ENCODE measurements around the gene OGFR. TPM values are rescaled to one million over a fixed set of nuclear protein-coding genes. Genes with fewer than 3 reads are reported as not detected.
"Not testable (repeated sequence)": the region's sequence is repeated elsewhere in the genome, so short reads cannot be mapped to it uniquely, and the experiment has no call there.

Gene OGFR
- total RNA-seq, 1 experiment from 2014 or later, result 80.1 TPM

GRCh38 chr20:62849431-62849830 is 44.8 kb downstream of the OGFR start:
- no peaks in the 10 kb centered on the region for H3K27me3 Mint-ChIP-seq (ENCODE audit: unreplicated experiment)
- no peak overlapping the region for H3K27ac Mint-ChIP-seq (ENCODE audit: unreplicated experiment)
- CTCF ChIA-PET, result interaction anchor here (1.2 kb wide), 1 partner anchor 17 kb away, joined by 3 read pairs; no protein-coding TSS in a partner anchor
- intact Hi-C loops (cut with micrococcal nuclease; ENCODE audit: unreplicated experiment), result no loop called here
- no peak overlapping the region for H3K4me3 Mint-ChIP-seq (ENCODE audit: low read depth, unreplicated experiment)
- no peak for DNase-seq
- no TSS peak for BruUV-seq (replicated peaks)
- peaks cover 19% of the 10 kb centered on the region for H3K36me3 Mint-ChIP-seq (ENCODE audit: insufficient read depth, unreplicated experiment)
- TF ChIP-seq CTCF (IDR thresholded peaks at IDR 0.05; ENCODE audit: unreplicated experiment), result no peak
- no peaks in the 10 kb centered on the region for H3K9me3 Mint-ChIP-seq (ENCODE audit: low read depth, unreplicated experiment)
- H3K4me1 Mint-ChIP-seq (ENCODE audit: low read depth, unreplicated experiment), result no peaks in the 10 kb centered on the region

- Mint-ChIP-seq H3K9me3 (ENCODE audit: low read depth, unreplicated experiment) (no peaks in the 10 kb centered on the region), H3K27me3 (ENCODE audit: unreplicated experiment) (no peaks in the 10 kb centered on the region), H3K27ac (ENCODE audit: unreplicated experiment) (no peak overlapping the region), H3K36me3 (ENCODE audit: insufficient read depth, unreplicated experiment) (peaks cover 21% of the 10 kb centered on the region), H3K4me1 (ENCODE audit: low read depth, unreplicated experiment) (no peaks in the 10 kb centered on the region), H3K4me3 (ENCODE audit: low read depth, unreplicated experiment) (no peak overlapping the region)
- no peak for TF ChIP-seq CTCF (IDR thresholded peaks at IDR 0.05; ENCODE audit: unreplicated experiment)
- CTCF ChIA-PET, result no interaction called here
- no TSS peak for BruUV-seq (replicated peaks)
- intact Hi-C loops (cut with micrococcal nuclease; ENCODE audit: unreplicated experiment), result no loop called here
- no peak for DNase-seq
These were observed 45.8 kb downstream of the OGFR start for GRCh38 chr20:62850333-62850974.

GRCh38 chr20:62852196-62852595 is 47.6 kb downstream of the OGFR start:
- CTCF ChIA-PET, result no interaction called here
- TF ChIP-seq CTCF (IDR thresholded peaks at IDR 0.05; ENCODE audit: unreplicated experiment), result no peak
- no peak for DNase-seq
- Mint-ChIP-seq H3K27ac (ENCODE audit: unreplicated experiment) (no peak overlapping the region), H3K9me3 (ENCODE audit: low read depth, unreplicated experiment) (no peaks in the 10 kb centered on the region), H3K4me1 (ENCODE audit: low read depth, unreplicated experiment) (peaks cover 2% of the 10 kb centered on the region), H3K27me3 (ENCODE audit: unreplicated experiment) (no peaks in the 10 kb centered on the region), H3K36me3 (ENCODE audit: insufficient read depth, unreplicated experiment) (peaks cover 13% of the 10 kb centered on the region), H3K4me3 (ENCODE audit: low read depth, unreplicated experiment) (no peak overlapping the region)
- BruUV-seq (replicated peaks), result no TSS peak
- intact Hi-C loops (cut with micrococcal nuclease; ENCODE audit: unreplicated experiment), result no loop called here

- no TSS peak for BruUV-seq (replicated peaks)
- Mint-ChIP-seq H3K4me3 (ENCODE audit: low read depth, unreplicated experiment) (no peak overlapping the region), H3K4me1 (ENCODE audit: low read depth, unreplicated experiment) (peaks cover 9% of the 10 kb centered on the region), H3K27ac (ENCODE audit: unreplicated experiment) (no peak overlapping the region), H3K27me3 (ENCODE audit: unreplicated experiment) (no peaks in the 10 kb centered on the region), H3K36me3 (ENCODE audit: insufficient read depth, unreplicated experiment) (peaks cover 13% of the 10 kb centered on the region), H3K9me3 (ENCODE audit: low read depth, unreplicated experiment) (no peaks in the 10 kb centered on the region)
- intact Hi-C loops (cut with micrococcal nuclease; ENCODE audit: unreplicated experiment), result no loop called here
- no peak for DNase-seq
- no peak for TF ChIP-seq CTCF (IDR thresholded peaks at IDR 0.05; ENCODE audit: unreplicated experiment)
- CTCF ChIA-PET, result no interaction called here
These were observed 48.2 kb downstream of the OGFR start for GRCh38 chr20:62852841-62853240.

GRCh38 chr20:62853304-62853703 is 48.7 kb downstream of the OGFR start:
- peaks cover 14% of the 10 kb centered on the region for H3K4me1 Mint-ChIP-seq (ENCODE audit: low read depth, unreplicated experiment)
- CTCF ChIA-PET; H3K9me3 Mint-ChIP-seq (ENCODE audit: low read depth, unreplicated experiment); DNase-seq; H3K27me3 Mint-ChIP-seq (ENCODE audit: unreplicated experiment); intact Hi-C loops (cut with micrococcal nuclease; ENCODE audit: unreplicated experiment); BruUV-seq (replicated peaks); H3K27ac Mint-ChIP-seq (ENCODE audit: unreplicated experiment); H3K4me3 Mint-ChIP-seq (ENCODE audit: low read depth, unreplicated experiment): not testable (repeated sequence)
- peaks cover 17% of the 10 kb centered on the region for H3K36me3 Mint-ChIP-seq (ENCODE audit: insufficient read depth, unreplicated experiment)

Data from Calu3 (cell line).